ES-I3 (cell line): Measurements from ENCODE around the gene FHIT.

Source experiments
- H3K36me3 ChIP-seq: 2 replicates; pipeline ENCODE4 v1.6.1; 2013; ENCODE audit warnings: mild to moderate bottlenecking, low read length, control low read depth, moderate library complexity; ENCODE audit not compliant: insufficient read depth
- H3K4me1 ChIP-seq: 2 replicates; pipeline ENCODE4 v1.6.1; 2013; ENCODE audit warnings: mild to moderate bottlenecking, control low read depth, low read length; ENCODE audit not compliant: insufficient read depth
- H3K9ac ChIP-seq: 2 replicates; pipeline ENCODE4 v1.6.1; 2013; ENCODE audit warnings: low read depth, mild to moderate bottlenecking, low read length, moderate library complexity
- H3K9me3 ChIP-seq: 2 replicates; pipeline ENCODE4 v1.6.1; 2013; ENCODE audit warnings: mild to moderate bottlenecking, low read length, moderate library complexity; ENCODE audit not compliant: control insufficient read depth, insufficient read depth

FHIT gene

GRCh38 chr3:60424034-60424433 is 827.2 kb downstream of the FHIT start:
- no peaks in the 10 kb centered on the region for H3K9me3 ChIP-seq
- no peak overlapping the region for H3K9ac ChIP-seq
- H3K4me1 ChIP-seq, result peaks cover 4% of the 10 kb centered on the region; the same call in 1 of the 2 replicates
- H3K36me3 ChIP-seq, result no peaks in the 10 kb centered on the region

GRCh38 chr3:60423556-60423955 is 827.7 kb downstream of the FHIT start:
- Histone ChIP-seq H3K9ac (no peak overlapping the region), H3K4me1 (peaks cover 4% of the 10 kb centered on the region; the same call in 1 of the 2 replicates), H3K9me3 (no peaks in the 10 kb centered on the region), H3K36me3 (no peaks in the 10 kb centered on the region)

DNA sequence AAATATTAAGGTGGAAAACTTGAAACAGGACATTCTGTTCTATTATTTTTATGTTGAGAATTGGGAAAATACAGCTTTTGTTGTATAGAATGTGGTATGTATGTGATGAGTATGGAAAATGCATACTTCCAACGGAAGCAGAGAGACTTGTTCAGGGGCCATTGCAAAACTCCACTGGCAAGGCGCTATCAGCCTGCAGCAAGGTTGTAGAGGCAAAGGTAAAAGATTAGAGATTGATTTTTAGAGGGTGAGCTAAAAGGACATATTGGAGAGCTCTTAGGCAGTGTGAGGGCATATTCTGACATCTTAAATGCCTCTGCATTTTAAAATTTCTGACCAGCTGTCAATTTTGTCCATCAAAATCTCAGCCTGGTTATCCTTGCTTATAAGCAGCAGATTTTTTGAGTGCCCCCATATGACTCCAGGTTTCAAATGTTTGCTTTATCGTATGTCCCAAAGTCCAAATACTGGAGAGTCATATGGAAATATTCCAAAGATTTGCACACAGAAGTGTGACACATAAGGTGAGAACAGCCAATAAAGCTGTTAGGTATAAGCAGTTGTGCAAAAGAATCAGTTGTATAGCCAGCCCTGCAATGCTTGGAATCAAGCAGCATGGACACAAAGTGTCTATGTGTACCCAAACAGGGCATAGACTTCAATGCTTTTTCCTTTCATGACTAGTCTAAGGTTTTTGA is 829.4 kb downstream of the FHIT start:
- Histone ChIP-seq H3K36me3 (no peaks in the 10 kb centered on the region), H3K9ac (no peak overlapping the region), H3K4me1 (peaks cover 4% of the 10 kb centered on the region; the same call in 1 of the 2 replicates), H3K9me3 (no peaks in the 10 kb centered on the region)

DNA sequence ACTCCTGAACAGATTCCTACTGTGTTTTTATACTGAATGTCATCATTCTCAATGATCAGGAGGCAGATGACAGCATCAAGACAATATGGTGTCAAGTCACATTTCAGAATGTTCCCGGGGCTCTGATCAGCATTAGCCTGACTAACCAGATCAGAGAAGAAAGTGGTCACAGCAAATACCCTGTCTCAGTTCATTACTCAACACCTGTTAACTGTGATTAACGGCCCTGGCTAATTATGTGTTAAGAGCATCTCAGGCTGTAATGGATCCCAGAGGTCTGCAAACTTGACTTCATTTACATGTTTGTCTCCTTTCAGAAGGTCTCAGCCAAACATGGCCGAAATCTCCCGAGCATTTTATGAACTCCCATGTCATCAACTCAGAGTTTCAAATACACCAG is 833.7 kb downstream of the FHIT start:
- Histone ChIP-seq H3K9me3 (no peaks in the 10 kb centered on the region), H3K36me3 (no peaks in the 10 kb centered on the region), H3K4me1 (no peaks in the 10 kb centered on the region), H3K9ac (no peak overlapping the region)

DNA sequence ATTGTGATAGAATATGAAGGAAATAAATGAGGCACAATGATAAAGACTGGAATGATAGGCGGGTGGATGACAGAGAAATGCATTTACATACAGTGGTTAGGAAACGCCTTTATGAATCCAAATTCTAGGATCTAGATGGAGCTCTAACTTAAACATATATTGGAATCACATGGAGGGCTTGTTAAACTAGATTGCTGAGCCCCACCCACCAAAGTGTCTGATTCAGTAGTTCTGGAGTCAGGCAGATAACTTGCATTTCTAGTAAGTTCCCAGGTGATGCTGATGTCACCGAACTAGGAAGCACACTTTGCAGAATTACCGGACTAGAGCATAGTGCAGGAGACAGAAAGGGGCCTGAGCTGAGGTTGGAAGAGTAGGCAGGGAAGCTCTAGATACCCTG is 837.2 kb downstream of the FHIT start:
- Histone ChIP-seq H3K9ac (no peak overlapping the region), H3K4me1 (peaks cover 11% of the 10 kb centered on the region; the same call in 1 of the 2 replicates), H3K36me3 (no peaks in the 10 kb centered on the region), H3K9me3 (no peaks in the 10 kb centered on the region)

DNA sequence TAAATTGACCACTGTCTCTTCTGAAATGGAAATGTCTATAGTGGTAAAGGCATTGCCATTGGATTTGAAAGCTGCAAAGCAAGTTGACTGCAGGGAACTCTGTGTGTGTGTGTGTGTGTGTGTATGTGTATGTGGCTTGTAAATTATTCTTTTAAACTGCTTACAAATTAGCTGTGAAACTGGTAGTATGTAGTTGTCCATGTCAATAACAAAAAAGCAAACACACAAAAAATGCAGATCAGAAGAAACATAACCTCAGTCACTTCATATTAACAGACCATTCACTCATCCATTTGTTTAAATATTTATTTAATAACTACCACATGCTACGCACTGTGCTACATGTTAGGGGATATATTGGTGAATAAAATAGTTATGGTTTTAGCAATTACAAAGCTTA is 837.7 kb downstream of the FHIT start:
- Histone ChIP-seq H3K36me3 (no peaks in the 10 kb centered on the region), H3K9me3 (no peaks in the 10 kb centered on the region), H3K9ac (no peak overlapping the region), H3K4me1 (peaks cover 13% of the 10 kb centered on the region; the same call in 1 of the 2 replicates)

DNA sequence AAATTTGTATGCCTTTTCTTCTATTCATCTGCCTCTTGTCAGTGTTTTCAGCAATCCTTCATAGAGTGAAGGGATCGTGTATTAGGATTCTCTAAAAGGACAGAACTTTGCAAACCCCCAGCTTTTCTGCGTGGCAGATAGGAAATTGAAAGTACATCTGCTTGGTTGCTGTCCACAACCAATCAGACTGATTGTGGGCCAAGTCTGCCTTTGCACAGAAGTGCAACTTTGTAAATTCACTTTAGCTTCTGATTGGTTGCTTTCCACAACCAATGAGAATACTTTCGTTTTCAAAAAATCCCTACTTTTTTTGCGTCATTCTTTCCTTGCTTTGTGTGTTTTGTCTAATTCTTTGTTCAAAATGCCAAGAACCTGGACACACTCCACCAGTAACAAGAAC is 847.4 kb downstream of the FHIT start:
- Histone ChIP-seq H3K4me1 (peaks cover 3% of the 10 kb centered on the region; the same call in 1 of the 2 replicates), H3K9ac (no peak overlapping the region), H3K36me3 (no peaks in the 10 kb centered on the region)

GRCh38 chr3:60402931-60403330 is 848.3 kb downstream of the FHIT start:
- H3K4me1 ChIP-seq, result peaks cover 3% of the 10 kb centered on the region; the same call in 1 of the 2 replicates
- no peaks in the 10 kb centered on the region for H3K36me3 ChIP-seq
- no peak overlapping the region for H3K9ac ChIP-seq
- peaks cover 2% of the 10 kb centered on the region; the same call in 1 of the 2 replicates for H3K9me3 ChIP-seq

More for the DNA sequence above, 847.4 kb downstream of the FHIT start:
- H3K9me3 ChIP-seq, result no peaks in the 10 kb centered on the region; the same call in 1 of the 2 replicates

DNA sequence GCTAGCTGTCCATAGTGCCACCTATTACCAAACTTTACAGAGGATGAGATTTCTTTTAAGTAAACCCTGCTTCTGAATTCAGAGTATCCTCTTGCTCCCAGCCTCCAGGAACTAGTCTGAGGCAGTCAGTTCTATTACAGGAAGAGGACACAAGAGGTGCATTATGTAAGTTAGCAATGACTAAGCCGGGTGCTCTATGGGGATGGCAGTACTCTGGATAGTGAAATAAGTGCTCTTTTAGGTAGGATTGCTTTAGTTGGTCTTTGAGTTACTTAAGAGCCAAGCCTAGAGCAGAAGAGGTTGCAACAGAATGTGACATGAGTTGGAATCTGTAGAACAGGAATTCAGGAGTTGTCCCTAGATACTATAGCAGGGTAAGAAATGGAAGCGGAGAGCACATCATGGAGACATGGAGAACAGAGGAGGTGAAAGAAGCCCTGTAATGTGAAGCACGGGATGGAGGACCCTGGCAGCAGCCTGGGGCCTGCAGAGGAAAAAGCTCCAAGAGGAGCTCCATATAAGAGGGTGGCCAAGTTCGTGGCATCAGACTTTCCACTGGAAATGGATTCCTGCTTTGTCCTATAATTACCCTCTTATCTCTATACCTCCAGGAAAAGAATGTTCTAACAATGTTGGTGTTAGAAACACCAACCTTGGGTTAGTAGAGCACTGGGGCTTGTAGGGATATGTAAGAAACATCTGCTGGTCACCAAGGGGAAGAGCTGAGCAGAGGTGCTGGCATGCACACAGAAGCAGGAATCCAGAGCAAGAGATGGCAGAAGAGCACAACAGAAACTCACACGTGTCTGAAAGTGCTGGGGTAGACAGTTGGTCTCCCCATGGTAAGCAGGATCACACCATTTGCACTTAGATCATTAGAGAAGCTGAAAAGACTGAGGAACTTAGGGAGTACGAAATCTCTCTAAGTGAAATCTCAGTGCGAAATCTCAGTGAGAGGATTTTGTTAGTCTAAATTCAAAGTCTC is 851.1 kb downstream of the FHIT start:
- Histone ChIP-seq H3K36me3 (no peaks in the 10 kb centered on the region), H3K9me3 (peaks cover 3% of the 10 kb centered on the region), H3K9ac (no peak overlapping the region), H3K4me1 (peaks cover 3% of the 10 kb centered on the region; the same call in 1 of the 2 replicates)

GRCh38 chr3:60399292-60399691 is 852.0 kb downstream of the FHIT start:
- Histone ChIP-seq H3K36me3 (no peaks in the 10 kb centered on the region), H3K4me1 (peaks cover 3% of the 10 kb centered on the region; the same call in 1 of the 2 replicates), H3K9ac (no peak overlapping the region), H3K9me3 (peaks cover 3% of the 10 kb centered on the region; the same call in 1 of the 2 replicates)

DNA sequence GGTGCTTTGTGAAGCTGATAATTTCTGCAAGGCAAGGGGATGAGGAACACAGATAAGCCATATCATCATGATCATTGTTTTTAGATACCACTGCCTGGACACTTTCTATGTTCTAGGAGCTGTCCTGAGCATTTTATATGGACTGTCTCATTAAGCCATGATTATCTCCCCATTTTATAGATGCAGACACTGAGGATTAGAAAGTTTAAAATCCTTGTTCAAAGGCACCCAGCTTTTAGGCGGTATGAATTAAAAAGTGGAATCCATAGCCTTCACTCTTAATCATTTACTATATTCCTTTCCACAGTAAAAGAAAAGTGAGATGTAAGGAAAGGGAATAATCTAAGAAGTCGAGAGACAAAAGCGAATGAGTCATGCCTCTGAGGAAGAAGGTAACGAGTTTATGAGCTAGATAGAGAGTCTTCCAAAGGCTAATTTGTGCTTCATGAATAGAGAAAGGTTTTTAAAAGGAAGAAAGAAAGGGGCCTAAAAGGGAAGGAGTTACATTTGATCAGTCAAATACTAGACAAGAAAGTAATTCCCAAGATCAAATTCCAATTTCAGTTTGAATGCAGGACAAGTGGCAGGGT is 856.0 kb downstream of the FHIT start:
- no peak overlapping the region for H3K9ac ChIP-seq
- H3K9me3 ChIP-seq, result peaks cover 3% of the 10 kb centered on the region; the same call in 1 of the 2 replicates
- peaks cover 3% of the 10 kb centered on the region; the same call in 1 of the 2 replicates for H3K4me1 ChIP-seq
- H3K36me3 ChIP-seq, result no peaks in the 10 kb centered on the region

GRCh38 chr3:60393946-60394345 is 857.3 kb downstream of the FHIT start:
- Histone ChIP-seq H3K9me3 (peaks cover 3% of the 10 kb centered on the region; the same call in 1 of the 2 replicates), H3K4me1 (no peaks in the 10 kb centered on the region), H3K36me3 (no peaks in the 10 kb centered on the region), H3K9ac (no peak overlapping the region)

DNA sequence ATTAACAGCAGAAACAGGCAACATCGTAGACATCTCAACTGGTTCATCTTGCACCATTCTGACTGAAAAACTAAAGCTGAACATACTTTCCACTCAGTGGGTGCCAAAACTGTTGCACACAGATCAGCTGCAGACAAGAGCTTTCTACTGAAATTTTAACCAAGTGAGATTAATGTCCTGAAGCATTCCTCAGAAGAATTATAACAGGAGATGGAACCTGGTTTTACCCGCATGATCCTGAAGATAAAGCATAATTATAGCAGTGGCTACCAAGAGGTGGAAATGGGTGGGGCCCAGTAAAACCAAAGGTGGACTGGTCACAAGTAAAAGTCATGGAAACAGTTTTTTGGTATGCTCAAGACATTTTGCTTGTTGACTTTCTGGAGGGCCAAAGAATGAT is 858.8 kb downstream of the FHIT start:
- Histone ChIP-seq H3K4me1 (no peaks in the 10 kb centered on the region), H3K9ac (no peak overlapping the region), H3K9me3 (no peaks in the 10 kb centered on the region; the same call in 1 of the 2 replicates), H3K36me3 (no peaks in the 10 kb centered on the region)

- Histone ChIP-seq H3K36me3 (no peaks in the 10 kb centered on the region), H3K9me3 (no peaks in the 10 kb centered on the region), H3K9ac (no peak overlapping the region), H3K4me1 (no peaks in the 10 kb centered on the region)
Observed at GRCh38 chr3:60391292-60391691, 860.0 kb downstream of the FHIT start.
